GM19351 (cell line): ENCODE data around the gene CANT1.

ENCODE experiments used
- ATAC-seq: cut with Tn5 transposase; IDR thresholded peaks from one replicate; pipeline ENCODE4 v1.9.1; 2021; ENCODE audit warnings: mild to moderate bottlenecking, moderate library complexity; ENCODE audit not compliant: unreplicated experiment

CANT1 gene

GRCh38 chr17:78996781-78997201, 12.8 kb downstream of the CANT1 start:
- no peak for ATAC-seq

- ATAC-seq: no peak
These were observed 13.7 kb downstream of the CANT1 start for GRCh38 chr17:78995761-78996451.

GRCh38 chr17:78995022-78995760, 14.4 kb downstream of the CANT1 start:
- no peak for ATAC-seq

- no peak for ATAC-seq
These were observed 15.4 kb downstream of the CANT1 start for GRCh38 chr17:78993981-78994671.

- ATAC-seq: no peak
These were observed 16.2 kb downstream of the CANT1 start for GRCh38 chr17:78993241-78993956.

- no peak for ATAC-seq
These were observed 16.9 kb downstream of the CANT1 start for GRCh38 chr17:78992542-78993212.

GRCh38 chr17:78991906-78992532, 17.5 kb downstream of the CANT1 start:
- ATAC-seq: no peak

GRCh38 chr17:78991017-78991738, 18.4 kb downstream of the CANT1 start:
- no peak for ATAC-seq

- no peak for ATAC-seq
These were observed 19.1 kb downstream of the CANT1 start for GRCh38 chr17:78990349-78991016.

- ATAC-seq: no peak
These were observed 21.4 kb downstream of the CANT1 start for GRCh38 chr17:78988152-78988551.

- ATAC-seq: no peak
These were observed 22.8 kb downstream of the CANT1 start for GRCh38 chr17:78986649-78987328.

- ATAC-seq: no peak
These were observed 23.4 kb downstream of the CANT1 start for GRCh38 chr17:78986048-78986648.

- no peak for ATAC-seq
These were observed 24.2 kb downstream of the CANT1 start for GRCh38 chr17:78985395-78985794.

- no peak for ATAC-seq
These were observed 28.3 kb downstream of the CANT1 start for GRCh38 chr17:78981010-78981888.

- ATAC-seq: no peak
These were observed 29.0 kb downstream of the CANT1 start for GRCh38 chr17:78980624-78980972.

- no peak for ATAC-seq
These were observed 29.6 kb downstream of the CANT1 start, which contains the start of gene LGALS3BP for GRCh38 chr17:78979780-78980623. TSS of gene LGALS3BP (minus strand) at chr17:78979923. CDS start at chr17:78977191, 2,732 bp downstream.
